SK-N-SH (cell line): ENCODE results near the gene EXOC6B. TPM values are rescaled to one million over a fixed set of nuclear protein-coding genes. Genes with fewer than 3 reads are reported as not detected.

Experiments used
- CTCF ChIA-PET: fragments of 300-600, 350-600 bp; formaldehyde crosslinking; extraction: SDS; loops from one replicate; lab custom pipeline; 2021; lab: Yijun Ruan, JAX
- POLR2A ChIA-PET: fragments of 350-600 bp; sonication (Branson Sonifier 250); formaldehyde crosslinking; extraction: SDS; loops from one replicate; lab custom pipeline; 2020; ENCODE audit warnings: antibody characterized with exemption, inconsistent platforms; lab: Yijun Ruan, JAX
- DNase-seq: peaks from one replicate; pipeline ENCODE4 v3.0.0; 2012
- H2AFZ ChIP-seq: fragments of 200-600 bp; sonication (generic); 2 replicates; pipeline ENCODE4 v1.8.1; 2016; ENCODE audit warnings: antibody characterized with exemption, mild to moderate bottlenecking, low read depth
- H3F3A ChIP-seq: fragments of 200-600 bp; sonication (generic); replicated peaks from 2 replicates; pipeline ENCODE3; 2016; ENCODE audit warnings: antibody characterized with exemption, mild to moderate bottlenecking; ENCODE audit not compliant: insufficient read depth
- H3K27ac ChIP-seq, 2 experiments: fragments of 200-500 bp in 1 of 2; fragments of 200-600 bp in 1 of 2; sonication (Bioruptor generic) in 1 of 2; sonication (generic), shearing (Covaris generic) in 1 of 2; 2 replicates each; pipeline versions ENCODE4 v1.5.1 to v1.6.1; 2014 to 2016; ENCODE audit warnings: low read depth in 2 of 2, inconsistent platforms in 1 of 2, low read length in 1 of 2, mild to moderate bottlenecking in 1 of 2, mixed read lengths in 1 of 2
- H3K27me3 ChIP-seq: fragments of 200-600 bp; sonication (generic), shearing (Covaris generic); 2 replicates; pipeline ENCODE4 v1.6.1; 2016; ENCODE audit warnings: mixed run types; ENCODE audit not compliant: insufficient read depth
- H3K36me3 ChIP-seq, 2 experiments: fragments of 200-500 bp in 1 of 2; fragments of 200-600 bp in 1 of 2; sonication (Bioruptor generic) in 1 of 2; sonication (generic) in 1 of 2; replicated peaks in 1 of 2; 2 replicates each; pipeline versions ENCODE3 to v1.5.1; 2014 to 2016; ENCODE audit warnings: low read length in 1 of 2, mild to moderate bottlenecking in 1 of 2; ENCODE audit not compliant: insufficient read depth in 2 of 2, control insufficient read depth in 1 of 2
- H3K4me1 ChIP-seq, 2 experiments: fragments of 200-500 bp in 1 of 2; fragments of 200-600 bp in 1 of 2; sonication (Bioruptor generic) in 1 of 2; sonication (generic), shearing (Covaris generic) in 1 of 2; 2 replicates each; pipeline versions ENCODE4 v1.5.1 to v1.6.1; 2014 to 2016; ENCODE audit warnings: low read depth in 1 of 2, low read length in 1 of 2, mixed run types in 1 of 2; ENCODE audit not compliant: insufficient read depth in 2 of 2, control insufficient read depth in 1 of 2
- H3K4me2 ChIP-seq: fragments of 200-600 bp; sonication (generic), shearing (Covaris generic); 2 replicates; pipeline ENCODE4 v1.6.1; 2017; ENCODE audit warnings: mixed run types
- H3K4me3 ChIP-seq, 2 experiments: fragments of 200-500 bp in 1 of 2; fragments of 200-600 bp in 1 of 2; sonication (Bioruptor generic) in 1 of 2; sonication (generic), shearing (Covaris generic) in 1 of 2; 2 replicates each; pipeline versions ENCODE4 v1.5.1 to v1.8.1; 2014 to 2016; ENCODE audit warnings: low read depth in 2 of 2, inconsistent platforms in 1 of 2, low read length in 1 of 2, mild to moderate bottlenecking in 1 of 2, mixed read lengths in 1 of 2, moderate library complexity in 1 of 2
- H3K79me2 ChIP-seq: fragments of 200-600 bp; sonication (generic); 2 replicates; pipeline ENCODE4 v1.8.1; 2017; ENCODE audit warnings: mild to moderate bottlenecking; ENCODE audit not compliant: insufficient read depth
- H3K9ac ChIP-seq: fragments of 200-600 bp; sonication (generic); 2 replicates; pipeline ENCODE4 v1.6.1; 2017; ENCODE audit warnings: mixed run types
- H3K9me2 ChIP-seq: fragments of 200-600 bp; sonication (generic); 2 replicates; pipeline ENCODE4 v1.6.1; 2017; ENCODE audit warnings: mixed run types
- H3K9me3 ChIP-seq: fragments of 200-600 bp; sonication (generic); 2 replicates; pipeline ENCODE4 v1.6.1; 2017; ENCODE audit warnings: mixed run types, mild to moderate bottlenecking, moderate library complexity
- H4K20me1 ChIP-seq: fragments of 200-600 bp; sonication (generic); 2 replicates; pipeline ENCODE4 v1.6.1; 2017; ENCODE audit warnings: mild to moderate bottlenecking, mixed run types; ENCODE audit not compliant: insufficient read depth
- CHD2 ChIP-seq: fragments of 150-350 bp; IDR thresholded peaks from 2 replicates; pipeline ENCODE4 v1.6.1; 2018; ENCODE audit warnings: low read length; ENCODE audit not compliant: partially characterized antibody
- CTCF ChIP-seq: fragments of 200-600 bp; sonication (generic); IDR thresholded peaks from 2 replicates; pipeline ENCODE4 v1.6.1; 2017; ENCODE audit warnings: antibody characterized with exemption, mild to moderate bottlenecking, moderate library complexity
- FOSL2 ChIP-seq: IDR thresholded peaks from 2 replicates; pipeline ENCODE4 v1.4.0; 2012; ENCODE audit warnings: low read depth, mild to moderate bottlenecking, moderate library complexity, borderline replicate concordance
- FOXM1 ChIP-seq: IDR thresholded peaks from 2 replicates; pipeline ENCODE4 v1.4.0; 2012; ENCODE audit warnings: low read depth, mild to moderate bottlenecking
- GATA2 ChIP-seq: sonication (generic); formaldehyde crosslinking; IDR thresholded peaks from 2 replicates; pipeline ENCODE4 v1.5.0; 2020; ENCODE audit warnings: mild to moderate bottlenecking, missing genetic modification reagents
- POLR2AphosphoS5 ChIP-seq: IDR thresholded peaks from 2 replicates; pipeline ENCODE4 v1.6.1; 2012; ENCODE audit warnings: low read depth, low read length
- RAD21 ChIP-seq: IDR thresholded peaks from 2 replicates; pipeline ENCODE4 v1.6.1; 2012; ENCODE audit warnings: mild to moderate bottlenecking, low read length
- RCOR1 ChIP-seq: fragments of 150-350 bp; IDR thresholded peaks from 2 replicates; pipeline ENCODE4 v1.6.1; 2017; ENCODE audit warnings: antibody characterized with exemption, low read length
- REST ChIP-seq: IDR thresholded peaks from 2 replicates; pipeline ENCODE4 v1.6.1; 2012; ENCODE audit warnings: mild to moderate bottlenecking, low read depth, low read length, moderate library complexity
- SIN3A ChIP-seq: IDR thresholded peaks from 2 replicates; pipeline ENCODE4 v1.6.1; 2012; ENCODE audit warnings: low read depth, mild to moderate bottlenecking, low read length, moderate library complexity, borderline replicate concordance
- SMC3 ChIP-seq: IDR thresholded peaks from 2 replicates; pipeline ENCODE4 v1.6.1; 2012; ENCODE audit warnings: low read depth, low read length, improper control_type of control experiment
- TAF1 ChIP-seq: IDR thresholded peaks from 2 replicates; pipeline ENCODE4 v1.6.1; 2012; ENCODE audit warnings: low read depth, mild to moderate bottlenecking, low read length, moderate library complexity, borderline replicate concordance
- TCF12 ChIP-seq: IDR thresholded peaks from 2 replicates; pipeline ENCODE4 v1.4.0; 2012
- TEAD4 ChIP-seq: IDR thresholded peaks from 2 replicates; pipeline ENCODE4 v1.4.0; 2012; ENCODE audit warnings: mild to moderate bottlenecking, borderline replicate concordance; ENCODE audit not compliant: insufficient read depth
- USF1 ChIP-seq: IDR thresholded peaks from 2 replicates; pipeline ENCODE4 v1.4.0; 2012; ENCODE audit warnings: low read depth, borderline replicate concordance
- USF2 ChIP-seq: fragments of 150-350 bp; IDR thresholded peaks from 2 replicates; pipeline ENCODE4 v1.6.1; 2017; ENCODE audit warnings: antibody characterized with exemption, low read length, low read depth, borderline replicate concordance
- WGBS: methylation state at CpG from one replicate; pipeline ENCODE4 v1.1.6; 2017; ENCODE audit warnings: low lambda C conversion rate; 5-methylcytosine and 5-hydroxymethylcytosine counted together
- polyA plus RNA-seq, 3 experiments: library from polyadenylated mRNA; depleted of rRNA; stranded (reverse); fragments of >200 nt; gene quantifications; 2 replicates each; pipeline ENCODE4 v1.2.3, GENCODE V29; 2012

The EXOC6B gene
- polyA plus RNA-seq, 1 of the 3 experiments (the other 2 are of a cell fraction): 7.4 TPM

GRCh38 chr2:72819501-72819900 lies 6.3 kb downstream of the EXOC6B start (continued):
- no peak for TF ChIP-seq REST
- TF ChIP-seq TEAD4: no peak
- no peak for TF ChIP-seq FOXM1
- TF ChIP-seq, all 33 proteins: peak for 0

GRCh38 chr2:72815655-72816278 lies 10.1 kb downstream of the EXOC6B start:
- CTCF ChIA-PET: interaction anchor here (0.6 to 1.3 kb wide), 3 partner anchors 69 to 361 kb away, joined by 3 to 4 read pairs (median 3); no protein-coding TSS in a partner anchor

GRCh38 chr2:72813841-72814240 lies 12.0 kb downstream of the EXOC6B start:
- POLR2A ChIA-PET: no interaction called here
- H3K79me2 ChIP-seq: peaks cover 27% of the 10 kb centered on the region; the same call in 1 of the 2 replicates
- H3K36me3 ChIP-seq: peaks cover 0 to 9% of the 10 kb centered on the region in 2 experiments
- H3F3A ChIP-seq: peaks cover 3% of the 10 kb centered on the region
- H3K9ac ChIP-seq: no peak overlapping the region
- H4K20me1 ChIP-seq: 0 out of 2 replicates have a peak, but pooled peaks cover 5% of the 10 kb centered on the region
- WGBS: 85% methylated on average over 2 of the region's 2 CpGs
- CTCF ChIA-PET: no interaction called here
- H3K9me3 ChIP-seq: peaks cover 4% of the 10 kb centered on the region; the same call in 1 of the 2 replicates
- H3K4me3 ChIP-seq: no peak overlapping the region
- no peak overlapping the region for H3K4me2 ChIP-seq
- DNase-seq: no peak
- H2AFZ ChIP-seq: no peak overlapping the region
- H3K9me2 ChIP-seq: no peaks in the 10 kb centered on the region
- H3K27me3 ChIP-seq: no peaks in the 10 kb centered on the region
- no peaks in the 10 kb centered on the region; a peak in 1 of 4 replicates for H3K4me1 ChIP-seq
- H3K27ac ChIP-seq: no peak overlapping the region
- TF ChIP-seq USF1: no peak
- no peak for TF ChIP-seq CTCF
- no peak for TF ChIP-seq TAF1
- no peak for TF ChIP-seq SMC3
- TF ChIP-seq POLR2AphosphoS5: no peak
- TF ChIP-seq CHD2: no peak
- TF ChIP-seq RAD21: no peak
- no peak for TF ChIP-seq RCOR1
- no peak for TF ChIP-seq SIN3A
- TF ChIP-seq TCF12: no peak
- TF ChIP-seq FOSL2: no peak; the same call in 1 of the 2 replicates

More at GRCh38 chr2:72815655-72816278, 10.1 kb downstream of the EXOC6B start:
- Histone ChIP-seq H4K20me1 (0 out of 2 replicates have a peak, but pooled peaks cover 5% of the 10 kb centered on the region), H3K27ac (no peak overlapping the region), H3K36me3 (peaks cover 0 to 4% of the 10 kb centered on the region in 2 experiments), H3F3A (peaks cover 3% of the 10 kb centered on the region), H3K79me2 (peaks cover 27% of the 10 kb centered on the region), H2AFZ (no peak overlapping the region), H3K9me3 (no peaks in the 10 kb centered on the region), H3K9ac (no peak overlapping the region), H3K27me3 (no peaks in the 10 kb centered on the region), H3K9me2 (no peaks in the 10 kb centered on the region), H3K4me1 (no peaks in the 10 kb centered on the region; a peak in 1 of 4 replicates), H3K4me2 (no peak overlapping the region), H3K4me3 (no peak overlapping the region)
- TF ChIP-seq TEAD4 (no peak), USF2 (no peak), GATA2 (CRISPR knock-in tag) (no peak), TCF12 (no peak)
- DNase-seq: no peak
- WGBS: 87% methylated on average over 13 of the region's 13 CpGs
- POLR2A ChIA-PET: no interaction called here
